Inflammatory macrophage treated with lipopolysaccharide for 4 hours (primary cell): Measurements from ENCODE around the gene BLOC1S2.
A peak's percentile ranks its signal among the peaks of the same experiment; 100 is the strongest.
"Not testable (repeated sequence)": the region's sequence is repeated elsewhere in the genome, so short reads cannot be mapped to it uniquely, and the experiment has no call there.

Experiments used
- DNase-seq: peaks from one replicate; pipeline ENCODE4 v3.0.0-alpha.2; 2020

The BLOC1S2 gene

DNA sequence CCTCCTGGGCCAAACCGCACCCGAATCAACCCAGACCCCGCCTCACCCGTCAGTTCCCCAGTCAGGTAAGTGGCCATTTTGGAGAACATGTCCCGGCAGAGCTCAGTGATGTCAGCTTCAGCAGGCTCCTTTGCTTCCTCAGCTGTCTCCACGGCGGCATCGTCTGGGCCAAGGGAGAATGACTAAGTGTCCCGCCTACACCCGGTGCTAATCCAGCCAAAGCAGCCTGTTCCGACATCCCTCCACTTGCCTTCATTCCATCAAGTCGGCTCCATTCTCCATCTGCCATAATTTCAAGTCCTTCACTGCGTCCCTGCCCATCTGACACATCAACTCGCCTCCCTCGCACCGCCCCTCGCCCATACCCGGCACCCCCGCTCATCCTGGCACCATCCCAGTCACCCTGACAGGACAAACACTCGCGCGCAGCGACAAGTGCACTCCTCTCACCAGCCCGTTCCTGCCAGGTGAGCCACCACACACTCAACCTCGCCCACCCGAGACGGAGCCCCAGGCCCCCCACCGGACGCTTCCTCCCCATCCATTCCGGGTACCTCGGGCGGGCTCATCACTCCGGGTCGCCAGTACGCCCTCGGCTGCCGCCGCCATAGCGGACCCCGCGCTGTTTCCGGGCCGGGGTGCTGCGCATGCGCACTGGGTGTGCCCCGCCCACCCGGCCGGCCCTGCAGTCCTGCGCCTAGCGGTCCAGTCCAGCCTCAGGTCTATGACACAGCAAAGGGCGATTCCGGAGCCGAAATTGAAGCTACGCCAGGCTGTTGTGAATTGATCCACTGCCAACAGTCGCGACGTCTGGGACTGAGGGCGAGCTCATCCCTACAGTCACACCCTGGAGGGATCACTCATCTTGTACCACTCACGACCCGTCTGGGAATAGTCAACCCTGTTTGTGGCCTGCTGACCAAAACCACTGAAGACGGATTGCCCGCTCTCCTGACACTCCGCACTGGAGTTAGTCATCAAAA is at the start of gene BLOC1S2:
Gene BLOC1S2 (minus strand): TSS at position 630 of the 983 bp plus-strand sequence. CDS start 21 bp downstream, at position 609.
- DNase-seq: peak; percentile 94

- DNase-seq: no peak
These were observed 48.3 kb upstream of the BLOC1S2 start for GRCh38 chr10:100334762-100335161.

- DNase-seq: peak; percentile 25
These were observed 47.4 kb upstream of the BLOC1S2 start for GRCh38 chr10:100333661-100334440.

DNA sequence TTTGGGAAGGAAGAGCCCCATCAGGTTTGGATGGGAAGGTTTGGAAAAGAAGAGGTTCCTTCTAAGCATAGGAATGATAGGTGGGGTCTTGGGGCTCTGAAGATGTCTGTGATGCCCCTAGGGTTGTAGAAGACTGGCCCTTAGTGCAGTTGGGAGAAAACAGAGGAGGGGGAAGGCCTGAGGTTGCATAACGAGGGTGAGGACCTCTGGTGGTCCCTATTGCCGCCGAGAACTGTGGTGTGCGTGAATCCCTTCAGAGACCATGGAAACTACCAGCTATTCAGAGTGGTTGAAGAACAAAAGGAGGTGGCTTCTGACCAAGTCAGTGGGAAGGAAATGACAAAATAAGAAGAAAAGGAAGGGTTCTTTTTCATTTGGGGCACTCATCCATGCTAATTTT is 46.6 kb upstream of the BLOC1S2 start:
- DNase-seq: no peak

- no peak for DNase-seq
These were observed 43.6 kb upstream of the BLOC1S2 start, which contains the start of gene PKD2L1 for GRCh38 chr10:100330079-100330478. PKD2L1 (minus strand) TSS chr10:100330228; CDS start chr10:100330103, 125 bp downstream.

- no peak for DNase-seq
These were observed 41.7 kb upstream of the BLOC1S2 start for GRCh38 chr10:100328198-100328597.

- no peak for DNase-seq
These were observed 41.2 kb upstream of the BLOC1S2 start for GRCh38 chr10:100327718-100328009.

DNA sequence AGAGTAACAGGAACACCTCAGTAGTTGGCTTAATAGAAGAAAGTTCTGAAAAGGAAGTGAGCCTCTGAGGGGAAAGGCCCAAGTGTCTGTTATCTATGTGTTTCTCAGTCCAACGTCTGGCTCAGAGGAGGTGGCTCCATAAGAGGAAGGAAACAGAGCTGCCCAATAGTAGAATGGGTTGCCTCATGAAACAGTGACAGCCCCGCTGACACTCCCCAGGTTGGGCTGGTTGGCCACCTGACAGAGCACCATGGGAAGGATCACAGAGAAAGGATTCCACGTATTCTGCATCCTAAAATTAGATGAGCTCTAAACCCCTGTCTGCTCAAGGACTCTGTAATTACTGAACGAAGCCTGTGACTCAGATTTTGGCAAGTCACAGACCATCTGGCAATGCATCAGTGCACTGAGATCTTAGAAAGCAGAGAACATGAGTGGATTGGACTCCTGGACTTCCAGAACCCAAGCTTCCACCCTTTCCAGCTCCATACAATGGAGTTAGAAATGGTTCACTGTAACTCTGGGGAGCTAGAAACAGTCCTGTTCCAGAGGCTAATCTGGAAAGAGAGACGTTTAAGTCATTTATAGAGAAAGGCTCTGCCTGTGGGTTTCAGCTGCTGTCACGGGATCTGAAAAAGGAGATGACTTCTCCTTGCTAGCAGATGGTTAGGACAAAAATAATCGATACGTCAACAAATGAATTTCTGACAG is 40.7 kb upstream of the BLOC1S2 start:
- DNase-seq: peak; percentile 89

GRCh38 chr10:100325158-100325557 is 38.7 kb upstream of the BLOC1S2 start:
- DNase-seq: no peak

GRCh38 chr10:100319707-100320402 is 33.4 kb upstream of the BLOC1S2 start:
- no peak for DNase-seq

DNA sequence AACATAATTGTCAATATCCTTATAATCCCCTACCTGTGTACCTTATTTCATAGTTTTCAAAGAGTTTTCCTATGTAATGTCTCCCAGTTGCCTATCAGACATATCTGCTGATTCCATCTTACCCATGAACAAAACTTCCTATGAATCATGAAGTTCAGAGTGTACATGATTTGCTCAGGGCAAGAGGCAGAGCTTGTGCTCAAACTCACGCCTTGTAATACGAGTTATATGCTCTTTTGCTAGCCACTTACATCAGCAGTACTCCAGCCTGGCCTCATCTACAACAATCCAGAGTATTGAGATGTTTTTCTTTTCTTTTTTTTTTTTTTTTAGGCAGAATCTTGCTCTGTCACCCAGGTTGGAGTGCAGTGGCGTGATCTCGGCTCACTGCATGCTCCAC is 31.7 kb upstream of the BLOC1S2 start:
- DNase-seq: no peak

DNA sequence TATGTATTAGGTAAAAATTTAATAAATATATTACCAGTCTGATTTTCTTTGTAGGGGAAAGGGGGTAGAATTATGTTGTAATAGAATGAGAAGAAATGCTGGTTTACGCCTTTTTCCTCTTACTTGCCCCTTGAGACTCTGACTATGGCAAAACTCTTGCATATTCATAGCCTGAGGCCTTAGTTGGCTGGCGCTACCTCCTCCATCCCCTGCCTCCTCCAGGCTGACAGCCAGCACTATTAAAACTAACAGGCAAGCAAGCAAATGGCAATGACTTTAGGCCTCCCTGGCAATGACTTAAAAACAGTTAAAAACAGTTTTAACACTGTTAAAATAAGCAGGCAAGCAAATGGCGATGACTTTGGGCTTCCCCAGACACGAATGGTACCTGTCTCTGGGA is 29.1 kb upstream of the BLOC1S2 start:
- DNase-seq: no peak

DNA sequence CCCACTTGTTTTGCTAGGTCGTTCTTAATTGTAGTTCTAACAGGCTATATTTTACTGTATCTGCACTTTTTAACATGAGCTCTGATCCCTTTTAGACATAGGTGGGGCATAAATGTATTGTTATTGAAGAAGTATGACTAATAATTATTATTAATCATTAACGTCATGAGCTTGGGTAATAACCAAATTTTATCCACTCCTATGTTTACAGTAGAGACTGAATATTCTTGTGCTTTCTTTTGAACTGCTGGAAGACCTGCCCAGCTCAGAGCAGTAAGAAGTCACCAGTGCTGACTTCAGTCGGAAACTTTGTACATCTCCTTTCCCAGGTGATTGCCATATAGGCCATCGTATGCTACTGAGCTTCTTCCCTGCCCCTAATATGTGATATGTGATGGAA is 24.8 kb upstream of the BLOC1S2 start:
- no peak for DNase-seq

- DNase-seq: peak; percentile 83
These were observed 21.2 kb upstream of the BLOC1S2 start for GRCh38 chr10:100307684-100308083.

GRCh38 chr10:100306861-100307260 is 20.4 kb upstream of the BLOC1S2 start:
- no peak for DNase-seq

GRCh38 chr10:100304414-100304813 is 17.9 kb upstream of the BLOC1S2 start:
- no peak for DNase-seq

- DNase-seq: peak; percentile 49
These were observed 17.3 kb upstream of the BLOC1S2 start for GRCh38 chr10:100303724-100304319.

GRCh38 chr10:100301123-100301522 is 14.6 kb upstream of the BLOC1S2 start:
- DNase-seq: not testable (repeated sequence)

GRCh38 chr10:100297242-100297641 is 10.8 kb upstream of the BLOC1S2 start:
- DNase-seq: no peak

DNA sequence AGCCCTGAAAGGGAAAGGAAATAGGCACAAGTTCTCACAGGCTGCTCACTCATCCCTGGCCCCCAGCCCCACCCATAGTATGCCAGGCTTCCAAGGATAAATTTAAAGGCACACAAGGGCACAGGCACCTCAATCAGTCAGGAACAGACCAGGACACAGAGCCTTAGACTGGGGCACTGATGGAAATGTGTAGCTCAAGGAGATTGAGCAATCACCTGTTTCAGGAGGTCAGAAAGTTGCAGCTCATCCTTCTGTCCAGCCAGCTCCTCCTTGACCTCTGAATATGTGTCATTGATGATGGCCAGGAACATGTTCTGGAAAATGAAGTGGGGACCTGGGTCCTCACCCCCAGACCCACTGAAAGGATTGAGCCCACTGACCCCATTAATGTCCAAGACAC is 6.6 kb upstream of the BLOC1S2 start:
- DNase-seq: no peak

DNA sequence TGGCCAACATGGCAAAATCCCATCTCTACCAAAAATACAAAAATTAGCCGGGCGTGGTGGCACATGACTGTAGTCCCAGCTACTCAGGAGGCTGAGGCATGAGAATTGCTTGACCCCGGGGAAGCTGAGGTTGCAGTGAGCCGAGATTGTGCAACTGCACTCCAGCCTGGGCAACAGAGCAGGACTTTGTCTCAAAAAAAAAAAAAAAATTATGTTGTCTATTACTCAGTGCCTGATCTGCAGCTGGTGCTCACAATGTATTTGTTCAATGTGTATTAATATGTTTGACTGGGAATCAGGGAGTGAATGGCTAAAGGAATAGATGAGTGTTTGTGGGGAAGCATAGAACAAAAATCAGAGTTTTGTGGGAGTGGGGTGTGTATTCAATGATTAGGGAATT is 5.8 kb upstream of the BLOC1S2 start:
- peak; percentile 74 for DNase-seq

GRCh38 chr10:100291356-100291755 is 4.9 kb upstream of the BLOC1S2 start:
- DNase-seq: peak; percentile 86
